ENCODE results near the gene ANXA9. TPM values are rescaled to one million over a fixed set of nuclear protein-coding genes. Genes with fewer than 3 reads are reported as not detected.
A peak's percentile ranks its signal among the peaks of the same experiment; 100 is the strongest.

ANXA9 gene
- total RNA-seq, 1 donor, result 0.54 TPM

GRCh38 chr1:150974580-150975478, 7.3 kb upstream of the ANXA9 start, which contains the start of gene CERS2:
CERS2 (minus strand) TSS chr1:150974835; CDS start chr1:150969090, 5,745 bp downstream.
- DNase-seq (ENCODE audit: low read depth in 2 of 3, low spot score in 2 of 3), result peak; percentile 66 to 90 (median 87)

- DNase-seq (ENCODE audit: low read depth in 2 of 3, low spot score in 2 of 3), result no peak
These were observed 5.7 kb upstream of the ANXA9 start for GRCh38 chr1:150976401-150976821.

GRCh38 chr1:150976879-150977694, 5.0 kb upstream of the ANXA9 start:
- DNase-seq (ENCODE audit: low read depth in 2 of 3, low spot score in 2 of 3), result peak in 2 of 3 donors; percentile 91

GRCh38 chr1:150979092-150980056, 2.7 kb upstream of the ANXA9 start:
- peak; percentile 69 to 96 (median 83) for DNase-seq (ENCODE audit: low read depth in 2 of 3, low spot score in 2 of 3)

GRCh38 chr1:150981177-150981804, 801 bp upstream of the ANXA9 start:
- DNase-seq (ENCODE audit: low read depth in 2 of 3, low spot score in 2 of 3), result no peak

GRCh38 chr1:150985179-150985825, 3.2 kb downstream of the ANXA9 start:
- DNase-seq (ENCODE audit: low read depth in 2 of 3, low spot score in 2 of 3), result no peak

GRCh38 chr1:150987924-150988323, 5.8 kb downstream of the ANXA9 start:
- DNase-seq (ENCODE audit: low read depth in 2 of 3, low spot score in 2 of 3), result no peak

GRCh38 chr1:150992626-150993025, 10.5 kb downstream of the ANXA9 start:
- DNase-seq (ENCODE audit: low read depth in 2 of 3, low spot score in 2 of 3), result no peak

- no peak for DNase-seq (ENCODE audit: low read depth in 2 of 3, low spot score in 2 of 3)
These were observed 12.2 kb downstream of the ANXA9 start for GRCh38 chr1:150994248-150994647.

GRCh38 chr1:150995460-150995859, 13.4 kb downstream of the ANXA9 start:
- no peak for DNase-seq (ENCODE audit: low read depth in 2 of 3, low spot score in 2 of 3)

- DNase-seq (ENCODE audit: low read depth in 2 of 3, low spot score in 2 of 3), result no peak
These were observed 13.8 kb downstream of the ANXA9 start for GRCh38 chr1:150995896-150996295.

GRCh38 chr1:150997126-150997872, 15.2 kb downstream of the ANXA9 start:
- DNase-seq (ENCODE audit: low read depth in 2 of 3, low spot score in 2 of 3), result no peak

- no peak for DNase-seq (ENCODE audit: low read depth in 2 of 3, low spot score in 2 of 3)
These were observed 15.9 kb downstream of the ANXA9 start for GRCh38 chr1:150997949-150998348.

GRCh38 chr1:150999051-150999674, 17.1 kb downstream of the ANXA9 start:
- DNase-seq (ENCODE audit: low read depth in 2 of 3, low spot score in 2 of 3), result peak in 2 of 3 donors; percentile 74 to 80

GRCh38 chr1:150999926-151000325, 17.8 kb downstream of the ANXA9 start:
- no peak for DNase-seq (ENCODE audit: low read depth in 2 of 3, low spot score in 2 of 3)

GRCh38 chr1:151000408-151000807, 18.3 kb downstream of the ANXA9 start:
- no peak for DNase-seq (ENCODE audit: low read depth in 2 of 3, low spot score in 2 of 3)

- no peak for DNase-seq (ENCODE audit: low read depth in 2 of 3, low spot score in 2 of 3)
These were observed 19.5 kb downstream of the ANXA9 start for GRCh38 chr1:151001602-151002001.

- no peak for DNase-seq (ENCODE audit: low read depth in 2 of 3, low spot score in 2 of 3)
These were observed 20.0 kb downstream of the ANXA9 start for GRCh38 chr1:151002051-151002450.

Data from hematopoietic multipotent progenitor cell (in vitro differentiated cells).